Measurements from ENCODE around the gene SECTM1.

The SECTM1 gene

DNA sequence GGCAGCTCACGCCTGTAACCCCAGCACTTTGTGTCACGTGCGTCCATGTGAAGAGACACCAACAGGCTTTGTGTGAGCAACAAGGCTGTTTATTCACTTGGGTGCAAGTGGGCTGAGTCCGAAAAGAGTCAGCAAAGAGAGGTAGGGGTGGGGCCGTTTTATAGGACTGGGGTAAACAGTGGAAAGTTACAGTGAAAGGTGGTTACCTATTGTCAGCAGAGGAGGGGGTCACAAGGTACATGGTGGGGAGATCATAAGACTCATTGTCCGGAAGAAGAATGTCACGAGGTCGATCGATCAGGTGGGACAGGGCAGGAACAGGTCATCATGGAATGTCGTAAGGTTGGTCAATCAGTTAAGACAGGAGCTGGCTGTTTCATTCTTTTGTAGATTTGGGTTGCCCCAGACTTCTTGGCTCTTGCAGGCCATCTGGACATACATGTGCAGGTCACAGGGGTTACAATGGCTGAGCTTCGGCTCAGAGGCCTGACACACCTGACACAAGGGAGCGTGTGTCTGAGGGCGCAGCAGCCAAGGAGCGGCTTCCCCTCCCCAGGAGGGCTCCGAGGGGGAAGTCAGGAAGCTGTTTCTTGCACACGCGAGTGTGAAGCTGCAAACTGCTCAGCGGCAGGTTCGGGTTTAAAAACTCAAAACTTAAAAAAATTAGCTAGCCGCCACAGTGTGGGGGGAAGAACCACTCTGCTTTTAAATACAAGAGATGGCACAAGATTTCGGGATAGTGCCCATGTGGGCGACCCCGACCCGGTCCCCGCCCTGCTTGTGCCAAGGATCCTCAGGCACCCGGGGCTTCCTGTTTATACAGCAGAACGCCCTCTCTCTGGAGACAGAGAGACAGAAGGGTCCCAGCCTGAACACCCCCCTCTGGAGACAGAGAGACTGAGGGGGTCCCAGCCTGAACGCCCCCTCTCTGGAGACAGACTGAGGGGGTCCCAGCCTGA is 13.1 kb upstream of the SECTM1 start:
- no peak for DNase-seq

GRCh38 chr17:82345151-82345976 is 11.8 kb upstream of the SECTM1 start:
- DNase-seq = no peak

DNA sequence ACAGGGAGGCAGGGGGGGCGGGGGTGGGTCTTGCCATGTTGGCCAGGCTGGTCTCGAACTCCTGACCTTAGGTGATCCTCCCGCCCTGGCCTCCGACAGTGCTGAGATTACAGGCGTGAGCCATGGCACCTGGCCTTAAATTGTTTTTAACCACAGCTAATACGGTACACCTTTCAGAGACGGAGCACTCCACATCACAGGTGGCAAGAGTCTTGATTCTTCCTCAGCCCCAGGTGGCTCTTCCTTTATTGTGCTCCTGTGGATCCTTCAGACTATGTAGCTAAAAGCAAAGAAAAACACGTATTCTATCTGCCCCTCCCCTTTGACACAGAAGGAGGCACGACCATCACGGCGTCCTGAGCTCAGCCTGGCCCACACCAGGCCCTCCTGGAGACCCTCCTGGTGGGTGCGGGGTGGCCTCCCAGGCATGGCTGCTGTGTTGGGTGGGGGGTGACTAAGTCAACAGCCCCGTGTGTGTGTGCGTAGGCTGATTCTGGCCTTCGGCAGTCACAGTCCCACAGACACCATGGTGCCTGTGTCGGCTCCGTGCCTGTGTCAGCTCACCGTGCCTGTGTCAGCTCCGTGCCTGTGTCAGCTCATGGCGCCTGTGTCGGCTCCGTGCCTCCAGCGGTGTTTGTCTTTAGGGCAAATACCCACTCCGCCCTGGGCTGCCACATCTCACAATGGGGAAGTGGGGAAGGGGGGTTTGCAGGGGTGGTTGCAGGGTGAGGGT is 10.8 kb upstream of the SECTM1 start:
- DNase-seq = no peak

DNA sequence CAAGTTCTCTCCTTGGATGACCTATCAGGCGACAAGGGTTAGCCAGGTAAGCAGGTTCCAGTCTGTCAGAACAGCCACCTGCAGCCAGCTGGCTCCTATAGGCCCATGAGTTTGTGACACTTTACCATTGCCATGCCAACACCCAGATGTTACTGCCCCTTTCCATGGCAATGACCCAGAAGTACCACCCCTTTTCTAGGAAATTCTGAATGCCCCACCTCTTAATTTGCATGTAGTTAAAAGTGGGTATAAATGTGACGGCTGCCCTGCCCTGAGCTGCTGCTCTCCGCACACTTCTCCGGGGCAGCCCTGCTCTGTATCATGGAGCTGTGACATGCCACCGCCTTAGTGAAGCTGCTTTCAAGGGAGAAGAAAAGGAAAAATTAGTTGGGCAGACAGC is 10.0 kb upstream of the SECTM1 start:
- no peak for DNase-seq

- no peak for DNase-seq
These were observed 9.0 kb upstream of the SECTM1 start for GRCh38 chr17:82342361-82343079.

GRCh38 chr17:82339634-82340580 is 6.3 kb upstream of the SECTM1 start:
- no peak for DNase-seq

DNA sequence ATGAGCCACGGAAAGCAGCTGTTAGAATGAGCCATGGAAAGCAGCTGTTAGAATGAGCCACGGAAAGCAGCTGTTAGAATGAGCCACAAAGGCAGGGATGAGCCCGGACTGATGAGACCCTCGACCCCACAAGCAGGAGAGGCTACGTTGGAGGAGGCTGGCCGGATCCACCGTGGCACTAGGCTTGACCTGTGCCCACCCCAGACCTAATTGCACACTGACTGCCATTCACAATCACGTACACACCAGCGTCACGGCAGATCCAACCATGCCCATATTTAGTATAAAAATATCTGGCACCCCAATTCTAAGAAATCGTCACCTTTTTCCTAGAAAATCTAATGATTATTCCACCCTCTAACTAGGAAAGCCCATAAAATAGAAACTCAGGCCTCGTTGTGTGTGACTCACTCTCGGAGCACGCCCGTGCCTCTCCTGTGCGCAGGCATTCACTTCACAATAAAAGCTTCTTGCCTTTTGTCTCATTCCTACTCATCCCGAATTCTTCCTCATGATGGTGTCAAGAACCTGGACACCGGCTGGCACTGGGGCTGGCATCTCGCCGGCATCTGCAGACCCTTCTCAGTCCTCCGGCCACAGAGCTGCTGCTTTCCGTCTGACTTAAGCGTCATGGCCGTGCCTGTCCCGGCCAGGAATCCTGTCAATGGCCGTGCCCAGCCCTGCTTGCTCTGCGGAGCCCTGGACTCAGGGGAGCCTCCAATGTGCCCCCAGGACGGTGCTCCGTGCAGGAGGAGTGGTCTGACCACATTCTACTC is 5.5 kb upstream of the SECTM1 start:
- DNase-seq = no peak

DNA sequence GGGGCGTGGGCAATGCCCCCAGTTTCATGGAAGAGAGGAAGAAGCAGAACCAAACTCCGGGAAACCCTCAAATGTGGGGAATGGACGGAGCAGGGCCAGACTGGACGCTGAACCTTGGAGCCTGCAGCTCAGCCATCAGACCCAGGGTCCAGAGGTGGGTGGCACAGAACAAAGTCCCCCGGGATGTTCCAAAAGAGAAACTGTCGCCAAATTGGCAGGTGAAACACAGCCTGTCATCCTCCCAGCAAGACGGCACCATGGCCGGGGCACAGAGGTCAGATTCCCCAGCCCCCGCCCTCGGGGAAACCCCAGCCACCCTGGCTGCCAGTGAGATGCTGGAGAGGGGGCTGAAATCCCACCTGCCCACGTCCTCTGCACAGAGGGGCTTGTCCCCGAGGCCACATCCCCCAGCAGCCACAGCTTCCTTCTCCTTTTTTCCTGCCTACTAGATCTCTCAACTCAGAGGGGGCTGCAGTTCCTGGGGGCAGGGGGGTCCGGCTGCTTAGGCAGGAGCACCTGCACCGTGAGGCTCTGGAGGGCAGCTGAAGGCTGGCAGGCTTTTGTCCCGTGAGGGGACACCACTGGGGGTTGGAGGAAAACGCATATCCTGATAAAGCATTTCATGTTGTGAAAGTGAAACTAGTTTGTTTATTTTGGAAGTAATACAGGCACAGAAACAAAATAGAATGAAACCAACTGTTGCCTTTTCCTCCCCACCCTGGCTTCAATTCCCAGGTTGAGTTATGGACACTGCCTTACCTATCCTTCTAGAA is 1.2 kb upstream of the SECTM1 start:
- no peak for DNase-seq

GRCh38 chr17:82334204-82334621 is 647 bp upstream of the SECTM1 start:
- no peak for DNase-seq

- no peak for DNase-seq
These were observed 792 bp downstream of the SECTM1 start for GRCh38 chr17:82332669-82333278.

- DNase-seq = no peak
These were observed 2.1 kb downstream of the SECTM1 start for GRCh38 chr17:82331345-82331939.

GRCh38 chr17:82330322-82331239 is 3.0 kb downstream of the SECTM1 start:
- no peak for DNase-seq

DNA sequence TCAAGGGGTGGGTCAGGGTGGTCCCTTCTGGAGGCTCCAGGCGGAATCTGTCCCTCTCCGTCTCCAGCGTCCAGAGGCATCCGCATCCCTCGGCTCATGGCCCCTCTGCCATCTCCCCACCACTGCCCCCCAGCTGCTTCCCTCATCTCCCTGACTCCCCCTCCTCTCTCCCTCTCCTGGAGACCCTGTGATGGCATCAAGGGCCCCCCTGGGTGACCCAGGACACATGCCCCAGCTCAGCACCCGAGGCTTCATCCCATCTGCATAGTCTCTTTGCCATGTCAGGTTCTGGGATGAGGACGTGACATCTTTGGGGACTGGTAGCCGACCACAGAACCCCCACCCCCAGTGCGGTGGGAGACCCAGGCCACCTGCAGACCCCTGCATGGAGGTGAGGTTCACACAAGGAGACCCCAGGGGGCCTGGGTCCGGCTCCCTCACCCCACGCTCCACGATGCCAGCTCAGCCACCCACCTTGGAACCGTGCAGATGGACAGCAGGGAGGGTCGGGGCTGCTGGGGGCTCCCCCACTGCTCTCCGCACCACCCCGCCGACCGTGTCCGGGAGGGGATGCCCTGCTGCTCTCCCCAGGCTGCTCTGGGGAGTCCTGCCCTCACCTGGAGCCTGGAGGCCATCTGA is 3.8 kb downstream of the SECTM1 start:
- no peak for DNase-seq

GRCh38 chr17:82328994-82329507 is 4.5 kb downstream of the SECTM1 start:
- no peak for DNase-seq

- DNase-seq = no peak
These were observed 5.2 kb downstream of the SECTM1 start for GRCh38 chr17:82328141-82328993.

GRCh38 chr17:82327757-82328140 is 5.8 kb downstream of the SECTM1 start:
- no peak for DNase-seq
